Measurements from ENCODE around the gene DNAJA3. TPM values are rescaled to one million over a fixed set of nuclear protein-coding genes. Genes with fewer than 3 reads are reported as not detected.

DNAJA3 gene
- total RNA-seq, 1 donor from 2014 or later = 36.4 TPM

DNA sequence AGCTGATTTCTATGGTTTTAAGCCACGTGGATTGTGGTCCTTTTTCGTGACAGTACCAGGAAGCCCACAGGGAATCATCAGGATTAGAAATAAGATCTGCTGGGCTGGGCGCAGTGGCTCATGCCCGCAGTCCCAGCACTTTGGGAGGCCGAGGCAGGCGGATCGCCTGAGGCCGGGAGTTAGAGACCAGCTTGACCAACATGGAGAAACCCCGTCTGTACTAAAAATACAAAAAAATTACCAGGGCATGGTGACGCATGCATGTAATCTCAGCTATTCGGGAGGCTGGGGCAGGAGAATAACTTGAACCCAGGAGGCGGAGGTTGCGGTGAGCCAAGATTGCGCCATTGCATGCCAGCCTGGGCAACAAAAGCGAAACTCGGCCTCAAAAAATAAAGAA lies 42.2 kb downstream of the DNAJA3 start:
- Histone ChIP-seq H3K27me3 (ENCODE audit: insufficient read depth, low read length) (no peaks in the 10 kb centered on the region), H3K9me3 (ENCODE audit: insufficient read depth, low read depth, low read length) (no peaks in the 10 kb centered on the region), H3K27ac (ENCODE audit: low read depth, low read length) (no peak overlapping the region), H3K4me1 (ENCODE audit: insufficient read depth, low read length) (peaks cover 12% of the 10 kb centered on the region), H3K4me2 (ENCODE audit: low read length) (no peak overlapping the region), H3K9ac (ENCODE audit: low read length) (no peak overlapping the region), H3K79me2 (ENCODE audit: insufficient read depth, low read length) (no peaks in the 10 kb centered on the region), H4K20me1 (ENCODE audit: insufficient read depth, low read length) (peaks cover 5% of the 10 kb centered on the region), H3K36me3 (ENCODE audit: insufficient read depth, low read length) (no peaks in the 10 kb centered on the region), H3K4me3 (ENCODE audit: insufficient read depth, low read depth, low read length) (no peak overlapping the region), H2AFZ (ENCODE audit: low read depth, low read length) (no peak overlapping the region)
- Mint-ChIP-seq H3K36me3 (ENCODE audit: low read depth, unreplicated experiment) (peaks cover 17% of the 10 kb centered on the region), H3K27ac (ENCODE audit: unreplicated experiment) (no peak overlapping the region), H3K4me1 (ENCODE audit: low read depth, unreplicated experiment) (peaks cover 12% of the 10 kb centered on the region), H3K4me3 (ENCODE audit: unreplicated experiment) (no peak overlapping the region), H3K9me3 (ENCODE audit: unreplicated experiment) (peaks cover 1% of the 10 kb centered on the region), H3K27me3 (ENCODE audit: low read depth, unreplicated experiment) (no peaks in the 10 kb centered on the region)
- TF ChIP-seq, protein P1, sequence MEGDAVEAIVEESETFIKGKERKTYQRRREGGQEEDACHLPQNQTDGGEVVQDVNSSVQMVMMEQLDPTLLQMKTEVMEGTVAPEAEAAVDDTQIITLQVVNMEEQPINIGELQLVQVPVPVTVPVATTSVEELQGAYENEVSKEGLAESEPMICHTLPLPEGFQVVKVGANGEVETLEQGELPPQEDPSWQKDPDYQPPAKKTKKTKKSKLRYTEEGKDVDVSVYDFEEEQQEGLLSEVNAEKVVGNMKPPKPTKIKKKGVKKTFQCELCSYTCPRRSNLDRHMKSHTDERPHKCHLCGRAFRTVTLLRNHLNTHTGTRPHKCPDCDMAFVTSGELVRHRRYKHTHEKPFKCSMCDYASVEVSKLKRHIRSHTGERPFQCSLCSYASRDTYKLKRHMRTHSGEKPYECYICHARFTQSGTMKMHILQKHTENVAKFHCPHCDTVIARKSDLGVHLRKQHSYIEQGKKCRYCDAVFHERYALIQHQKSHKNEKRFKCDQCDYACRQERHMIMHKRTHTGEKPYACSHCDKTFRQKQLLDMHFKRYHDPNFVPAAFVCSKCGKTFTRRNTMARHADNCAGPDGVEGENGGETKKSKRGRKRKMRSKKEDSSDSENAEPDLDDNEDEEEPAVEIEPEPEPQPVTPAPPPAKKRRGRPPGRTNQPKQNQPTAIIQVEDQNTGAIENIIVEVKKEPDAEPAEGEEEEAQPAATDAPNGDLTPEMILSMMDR (IDR thresholded peaks at IDR 0.05; ENCODE audit: insufficient read depth, low read depth, low read length) = no peak
- no peak for TF ChIP-seq EZH2 (IDR thresholded peaks at IDR 0.05; ENCODE audit: insufficient read depth, low read length)
- no peak for DNase-seq (ENCODE audit: low read depth)
- FAIRE-seq = no peak

DNA sequence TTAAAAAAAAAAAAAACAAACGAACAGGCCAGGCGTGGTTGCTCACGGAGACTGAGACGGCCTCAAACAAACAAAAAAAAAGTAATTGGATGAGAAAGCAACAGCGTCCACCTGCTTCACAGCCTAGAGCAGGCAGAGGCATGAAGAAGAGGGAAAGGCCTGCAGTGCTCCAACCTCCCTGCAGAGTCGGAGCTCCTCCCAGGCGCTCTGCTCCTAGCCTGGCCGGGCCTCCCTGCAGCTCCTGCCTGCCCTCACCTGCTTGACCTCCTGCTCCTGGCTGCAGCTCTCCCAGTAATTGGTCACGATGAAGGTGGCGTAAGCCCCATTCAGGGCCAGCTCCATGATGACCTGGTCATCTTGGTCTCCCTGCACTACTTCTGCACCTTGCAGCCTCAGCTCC lies 43.3 kb downstream of the DNAJA3 start:
- Histone ChIP-seq H3K4me3 (ENCODE audit: insufficient read depth, low read depth, low read length) (no peak overlapping the region), H4K20me1 (ENCODE audit: insufficient read depth, low read length) (no peaks in the 10 kb centered on the region), H3K4me2 (ENCODE audit: low read length) (no peak overlapping the region), H3K36me3 (ENCODE audit: insufficient read depth, low read length) (no peaks in the 10 kb centered on the region), H3K9me3 (ENCODE audit: insufficient read depth, low read depth, low read length) (no peaks in the 10 kb centered on the region), H3K27ac (ENCODE audit: low read depth, low read length) (no peak overlapping the region), H3K4me1 (ENCODE audit: insufficient read depth, low read length) (peaks cover 12% of the 10 kb centered on the region), H2AFZ (ENCODE audit: low read depth, low read length) (no peak overlapping the region), H3K79me2 (ENCODE audit: insufficient read depth, low read length) (peaks cover 5% of the 10 kb centered on the region), H3K9ac (ENCODE audit: low read length) (no peak overlapping the region), H3K27me3 (ENCODE audit: insufficient read depth, low read length) (no peaks in the 10 kb centered on the region)
- H3K4me1 Mint-ChIP-seq (ENCODE audit: low read depth, unreplicated experiment) = peaks cover 6% of the 10 kb centered on the region
- no peak overlapping the region for H3K27ac Mint-ChIP-seq (ENCODE audit: unreplicated experiment)
- TF ChIP-seq, protein P1 (IDR thresholded peaks at IDR 0.05; ENCODE audit: insufficient read depth, low read depth, low read length) = no peak
- no peak for TF ChIP-seq EZH2 (IDR thresholded peaks at IDR 0.05; ENCODE audit: insufficient read depth, low read length)
- FAIRE-seq (no peak), DNase-seq (ENCODE audit: low read depth) (no peak)
- H3K36me3 Mint-ChIP-seq (ENCODE audit: low read depth, unreplicated experiment) = peaks cover 18% of the 10 kb centered on the region
- no peak overlapping the region for H3K4me3 Mint-ChIP-seq (ENCODE audit: unreplicated experiment)
- peaks cover 1% of the 10 kb centered on the region for H3K9me3 Mint-ChIP-seq (ENCODE audit: unreplicated experiment)
- no peaks in the 10 kb centered on the region for H3K27me3 Mint-ChIP-seq (ENCODE audit: low read depth, unreplicated experiment)

DNA sequence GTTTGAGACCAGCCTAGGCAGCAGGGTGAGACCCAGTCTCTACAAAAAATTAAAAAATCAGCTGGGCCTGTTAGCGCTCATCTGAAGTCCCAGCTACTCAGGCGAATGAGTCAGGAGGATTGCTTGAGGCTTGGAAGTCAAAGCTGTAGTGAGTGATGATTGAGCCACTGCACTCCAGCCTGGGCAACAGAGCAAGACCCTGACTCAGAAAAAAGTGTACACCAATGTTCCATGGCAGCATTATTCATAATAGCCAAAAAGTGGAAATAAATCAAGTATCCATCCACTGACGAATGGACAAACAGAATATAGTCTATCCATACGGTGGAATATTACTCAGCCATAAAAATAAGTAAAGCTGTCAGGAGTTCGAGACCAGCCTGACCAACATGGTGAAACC lies 46.2 kb downstream of the DNAJA3 start:
- peaks cover 3% of the 10 kb centered on the region for H3K9me3 Mint-ChIP-seq (ENCODE audit: unreplicated experiment)
- H3K27me3 Mint-ChIP-seq (ENCODE audit: low read depth, unreplicated experiment) = no peaks in the 10 kb centered on the region
- no peak overlapping the region for H3K4me3 ChIP-seq (ENCODE audit: insufficient read depth, low read depth, low read length)
- H3K4me3 Mint-ChIP-seq (ENCODE audit: unreplicated experiment) = no peak overlapping the region
- no peak for DNase-seq (ENCODE audit: low read depth)
- H3K79me2 ChIP-seq (ENCODE audit: insufficient read depth, low read length) = peaks cover 22% of the 10 kb centered on the region
- H3K4me1 Mint-ChIP-seq (ENCODE audit: low read depth, unreplicated experiment) = peaks cover 5% of the 10 kb centered on the region
- H3K9me3 ChIP-seq (ENCODE audit: insufficient read depth, low read depth, low read length) = no peaks in the 10 kb centered on the region
- no peak overlapping the region for H2AFZ ChIP-seq (ENCODE audit: low read depth, low read length)
- no peak overlapping the region for H3K27ac ChIP-seq (ENCODE audit: low read depth, low read length)
- no peak for FAIRE-seq
- H3K27ac Mint-ChIP-seq (ENCODE audit: unreplicated experiment) = no peak overlapping the region
- TF ChIP-seq, protein P1 (IDR thresholded peaks at IDR 0.05; ENCODE audit: insufficient read depth, low read depth, low read length) = no peak
- TF ChIP-seq EZH2 (IDR thresholded peaks at IDR 0.05; ENCODE audit: insufficient read depth, low read length) = no peak
- no peak overlapping the region for H3K4me2 ChIP-seq (ENCODE audit: low read length)
- peaks cover 6% of the 10 kb centered on the region for H3K36me3 Mint-ChIP-seq (ENCODE audit: low read depth, unreplicated experiment)
- peaks cover under 1% of the 10 kb centered on the region for H4K20me1 ChIP-seq (ENCODE audit: insufficient read depth, low read length)
- H3K27me3 ChIP-seq (ENCODE audit: insufficient read depth, low read length) = no peaks in the 10 kb centered on the region
- H3K4me1 ChIP-seq (ENCODE audit: insufficient read depth, low read length) = peaks cover 9% of the 10 kb centered on the region
- no peak overlapping the region for H3K9ac ChIP-seq (ENCODE audit: low read length)
- no peaks in the 10 kb centered on the region for H3K36me3 ChIP-seq (ENCODE audit: insufficient read depth, low read length)
